Measurements from ENCODE around the gene SNAP29.

GRCh38 chr22:20822240-20822639 lies 36.6 kb upstream of the SNAP29 start:
- TF ChIP-seq CTCF (IDR thresholded peaks at IDR 0.05) = no peak
- TF ChIP-seq POLR2A (IDR thresholded peaks at IDR 0.05) = no peak
- TF ChIP-seq POLR2AphosphoS5 (IDR thresholded peaks at IDR 0.05) = no peak

Measured in transverse colon (tissue), 4 donors.